Transverse colon (tissue), 4 donors: ENCODE results near the gene ITPRIPL1. TPM values are rescaled to one million over a fixed set of nuclear protein-coding genes. Genes with fewer than 3 reads are reported as not detected.

Experiments
- DNase-seq: peaks from one replicate; pipeline ENCODE4 v3.0.0-alpha.2; 2019
- H3K27ac ChIP-seq, 4 donors: fragments of 200-600 bp; sonication (generic); 2 replicates each; pipeline ENCODE4 v1.5.1; 2016 to 2018; ENCODE audit warnings: inconsistent platforms in 4 of 4
- H3K27me3 ChIP-seq: fragments of 200-600 bp; sonication (generic); 2 replicates; pipeline ENCODE4 v1.5.1; 2017; ENCODE audit warnings: inconsistent platforms
- H3K36me3 ChIP-seq, 4 donors: fragments of 200-600 bp; sonication (generic); 2 replicates each; pipeline ENCODE4 v1.5.1; 2017 to 2019; ENCODE audit warnings: inconsistent platforms in 4 of 4
- H3K4me1 ChIP-seq, 4 donors: fragments of 200-600 bp; sonication (generic); 2 replicates each; pipeline ENCODE4 v1.5.1; 2017 to 2020; ENCODE audit warnings: inconsistent platforms in 4 of 4
- H3K4me3 ChIP-seq, 4 donors: fragments of 200-600 bp; sonication (generic); 1 replicate in 1 of 4; 2 replicates in 3 of 4; pipeline versions ENCODE4 v1.5.1 to v1.6.1; 2017 to 2019; ENCODE audit warnings: inconsistent platforms in 4 of 4
- H3K9me3 ChIP-seq, 2 donors: fragments of 200-600 bp; sonication (generic); 2 replicates each; pipeline ENCODE4 v1.5.1; 2017 to 2019; ENCODE audit warnings: inconsistent platforms in 2 of 2
- CTCF ChIP-seq, 5 experiments: fragments of 200-600 bp in 3 of 5; fragments of 450-650 bp in 2 of 5; sonication (generic) in 3 of 5; IDR thresholded peaks; 1 replicate in 2 of 5; 2 replicates in 3 of 5; pipeline ENCODE4 v1.5.1; 2016 to 2017; ENCODE audit warnings: antibody characterized with exemption in 5 of 5, inconsistent platforms in 3 of 5, mild to moderate bottlenecking in 2 of 5, moderate library complexity in 1 of 5
- EP300 ChIP-seq: sonication (generic); formaldehyde crosslinking; IDR thresholded peaks from one replicate; pipeline ENCODE4 v1.6.1; 2017; ENCODE audit warnings: antibody characterized with exemption, low read depth
- POLR2A ChIP-seq: fragments of 450-650 bp; IDR thresholded peaks from one replicate; pipeline ENCODE4 v1.6.1; 2016; ENCODE audit warnings: antibody characterized with exemption, mild to moderate bottlenecking, moderate library complexity
- POLR2AphosphoS5 ChIP-seq, 3 donors: sonication (generic); formaldehyde crosslinking; IDR thresholded peaks; one replicate each; pipeline ENCODE4 v1.6.1; 2016; ENCODE audit warnings: antibody characterized with exemption in 3 of 3
- WGBS, 2 donors: methylation state at CpG; one replicate each; pipeline ENCODE4 v1.1.5; 2018; ENCODE audit warnings: low coverage in 1 of 2; 5-methylcytosine and 5-hydroxymethylcytosine counted together
- in situ Hi-C, 4 donors: fragments of 200-750 bp; cut with MboI; loops; one replicate each; pipeline versions ENCODE4 v1.15.0 to v1.15.1; 2017; ENCODE audit warnings: low sequenced_read_pairs in 3 of 4, low pct_ligation_motif_present in 1 of 4, low pct_unique_long_range_greater_than_20kb in 1 of 4
- intact Hi-C: fragments of 100-400 bp; cut with DNase I; formaldehyde crosslinking; loops from one replicate; pipeline ENCODE4 v1.15.1; 2023; ENCODE audit warnings: low total_unique reads
- total RNA-seq, 4 donors: library from RNA; depleted of rRNA; stranded (reverse); fragments of >200 nt; gene quantifications; one replicate each; pipeline ENCODE4 v1.1.0, GENCODE V29; 2016

The ITPRIPL1 gene
- total RNA-seq, 4 donors from 2014 or later, result 0.41 to 2.6 (median 0.95) TPM; not detected in 1

- no peak for DNase-seq
- 94% methylated on average over 1 of the region's 1 CpG; no CpG with 5 or more reads in 1 of the 2 donors for WGBS, 2 donors
- Histone ChIP-seq H3K36me3 (no peaks in the 10 kb centered on the region), H3K4me3 (no peak overlapping the region), H3K9me3 (no peaks in the 10 kb centered on the region), H3K27me3 (no peaks in the 10 kb centered on the region), H3K4me1 (no peaks in the 10 kb centered on the region), H3K27ac (no peak overlapping the region)
- TF ChIP-seq EP300, result no peak
- no peak for TF ChIP-seq POLR2AphosphoS5 (IDR thresholded peaks at IDR 0.05)
- intact Hi-C loops (no loop called here), in situ Hi-C loops (no loop called here)
Observed at GRCh38 chr2:96347395-96347794, 22.3 kb downstream of the ITPRIPL1 start.

GRCh38 chr2:96353032-96353561, 28.0 kb downstream of the ITPRIPL1 start:
- in situ Hi-C loops, result no loop called here
- no peak for DNase-seq
- Histone ChIP-seq H3K9me3 (no peaks in the 10 kb centered on the region), H3K27ac (peak overlapping the region in 1 of 4 donors; percentile 12), H3K4me3 (no peak overlapping the region), H3K4me1 (no peaks in the 10 kb centered on the region), H3K27me3 (no peaks in the 10 kb centered on the region), H3K36me3 (no peaks in the 10 kb centered on the region)
- WGBS, 2 donors, result 74 to 76% methylated on average over 5 to 9 of the region's 9 CpGs
- intact Hi-C loops, result no loop called here
- TF ChIP-seq CTCF (IDR thresholded peaks at IDR 0.05), result no peak
- TF ChIP-seq POLR2A, result no peak
- no peak for TF ChIP-seq POLR2AphosphoS5 (IDR thresholded peaks at IDR 0.05)
- no peak for TF ChIP-seq EP300

- no peaks in the 10 kb centered on the region for H3K4me1 ChIP-seq
- no peak overlapping the region for H3K4me3 ChIP-seq
- H3K36me3 ChIP-seq, result no peaks in the 10 kb centered on the region
- 67 to 74% methylated on average over 2 to 4 of the region's 4 CpGs for WGBS, 2 donors
- no peaks in the 10 kb centered on the region for H3K27me3 ChIP-seq
- TF ChIP-seq POLR2AphosphoS5 (IDR thresholded peaks at IDR 0.05) (no peak), EP300 (no peak), CTCF (IDR thresholded peaks at IDR 0.05) (no peak), POLR2A (no peak)
- DNase-seq, result no peak
- intact Hi-C loops, result no loop called here
- in situ Hi-C loops, result no loop called here
- peak overlapping the region in 1 of 4 donors; percentile 12 for H3K27ac ChIP-seq
- H3K9me3 ChIP-seq, result no peaks in the 10 kb centered on the region
Observed at GRCh38 chr2:96353606-96354101, 28.5 kb downstream of the ITPRIPL1 start.

GRCh38 chr2:96354492-96354891, 29.4 kb downstream of the ITPRIPL1 start:
- Histone ChIP-seq H3K4me1 (no peaks in the 10 kb centered on the region), H3K4me3 (no peak overlapping the region), H3K36me3 (no peaks in the 10 kb centered on the region), H3K27ac (no peak overlapping the region), H3K27me3 (no peaks in the 10 kb centered on the region), H3K9me3 (no peaks in the 10 kb centered on the region)
- intact Hi-C loops, result no loop called here
- in situ Hi-C loops, result no loop called here
- no peak for TF ChIP-seq POLR2AphosphoS5 (IDR thresholded peaks at IDR 0.05)
- no peak for DNase-seq
- WGBS, 2 donors, result 89 to 100% methylated on average over 2 to 4 of the region's 4 CpGs

- intact Hi-C loops, result no loop called here
- TF ChIP-seq POLR2AphosphoS5 (IDR thresholded peaks at IDR 0.05), result no peak
- TF ChIP-seq EP300, result no peak
- TF ChIP-seq POLR2A, result no peak
- TF ChIP-seq CTCF (IDR thresholded peaks at IDR 0.05), result no peak
- Histone ChIP-seq H3K9me3 (no peaks in the 10 kb centered on the region), H3K4me1 (no peaks in the 10 kb centered on the region), H3K36me3 (no peaks in the 10 kb centered on the region), H3K27ac (no peak overlapping the region), H3K4me3 (no peak overlapping the region), H3K27me3 (no peaks in the 10 kb centered on the region)
- in situ Hi-C loops, result no loop called here
- WGBS, 2 donors, result 70% methylated on average over 6 of the region's 6 CpGs; no CpG with 5 or more reads in 1 of the 2 donors
- DNase-seq, result no peak
Observed at GRCh38 chr2:96356889-96357288, 31.8 kb downstream of the ITPRIPL1 start.
